ENCODE data around the gene SMTNL1. TPM values are rescaled to one million over a fixed set of nuclear protein-coding genes. Genes with fewer than 3 reads are reported as not detected.

SMTNL1 gene
- polyA plus RNA-seq, 1 experiment: not detected

- POLR2A ChIA-PET: no interaction called here
- no peak for TF ChIP-seq CTCF (IDR thresholded peaks at IDR 0.05; ENCODE audit: low read depth, low read length)
- no peak overlapping the region for H3K4me3 ChIP-seq (ENCODE audit: low read depth, low read length)
- H3K27ac ChIP-seq (ENCODE audit: low read depth, low read length): no peak overlapping the region
- H3K9me3 ChIP-seq (ENCODE audit: control insufficient read depth, insufficient read depth, low read length): no peaks in the 10 kb centered on the region
- peaks cover 11% of the 10 kb centered on the region for H3K27me3 ChIP-seq (ENCODE audit: control insufficient read depth, insufficient read depth, low read length)
- CTCF ChIA-PET: interaction anchor here (2.2 to 4.5 kb wide), 2 partner anchors 31 to 41 kb away, joined by 16 to 33 read pairs; partner anchors contain the start of gene UBE2L6
- DNase-seq (ENCODE audit: low read depth, low spot score): no peak
Observed at GRCh38 chr11:57599381-57599780, 62.0 kb downstream of the SMTNL1 start.

Small RNAs within 50 kb of the gene (small RNA-seq; reads per million reads assigned to genes)
- gene RN7SL605P (ENCODE audit: insufficient read length, low read depth): not detected

Other genes with a start within 250 kb of the SMTNL1 start
- gene TNKS1BP1, start 212.6 kb upstream of the SMTNL1 start, polyA plus RNA-seq (2011; rRNA removed): 59.4 and 63.8 TPM in 2 replicates
- gene SSRP1, start 201.7 kb upstream of the SMTNL1 start, polyA plus RNA-seq (2011; rRNA removed): 111 and 113 TPM in 2 replicates
- gene P2RX3, start 199.2 kb upstream of the SMTNL1 start, polyA plus RNA-seq (2011; rRNA removed): not detected in 2 replicates
- gene PRG3, start 156.4 kb upstream of the SMTNL1 start, polyA plus RNA-seq (2011; rRNA removed): not detected in 2 replicates
- not detected in 2 replicates for gene PRG2, start 146.9 kb upstream of the SMTNL1 start, polyA plus RNA-seq (2011; rRNA removed)
- gene SLC43A3, start 110.5 kb upstream of the SMTNL1 start, polyA plus RNA-seq (2011; rRNA removed): 24.4 and 25.1 TPM in 2 replicates
- 0.11 and 0.45 TPM in 2 replicates for gene RTN4RL2, start 77.1 kb upstream of the SMTNL1 start, polyA plus RNA-seq (2011; rRNA removed)
- gene SLC43A1, start 21.9 kb upstream of the SMTNL1 start, polyA plus RNA-seq (2011; rRNA removed): 14.6 and 17.5 TPM in 2 replicates
- gene TIMM10, start 6.8 kb upstream of the SMTNL1 start, polyA plus RNA-seq (2011; rRNA removed): 76.6 and 82.8 TPM in 2 replicates
- 63.8 and 76.8 TPM in 2 replicates for gene UBE2L6, start 30.1 kb downstream of the SMTNL1 start, polyA plus RNA-seq (2011; rRNA removed)
- 15.2 and 21.1 TPM in 2 replicates for gene SERPING1, start 60.1 kb downstream of the SMTNL1 start, polyA plus RNA-seq (2011; rRNA removed)
- 0.83 and 1.1 TPM in 2 replicates for gene YPEL4, start 112.3 kb downstream of the SMTNL1 start, polyA plus RNA-seq (2011; rRNA removed)
- gene CLP1, start 120.2 kb downstream of the SMTNL1 start, polyA plus RNA-seq (2011; rRNA removed): 17.7 and 18.0 TPM in 2 replicates
- gene ZDHHC5, start 130.5 kb downstream of the SMTNL1 start, polyA plus RNA-seq (2011; rRNA removed): 56.7 and 64.3 TPM in 2 replicates
- gene MED19, start 174.6 kb downstream of the SMTNL1 start, polyA plus RNA-seq (2011; rRNA removed): 27.5 and 28.8 TPM in 2 replicates
- 84.7 and 91.7 TPM in 2 replicates for gene TMX2, start 175.0 kb downstream of the SMTNL1 start, polyA plus RNA-seq (2011; rRNA removed)
- 94.8 and 104 TPM in 2 replicates for gene SELENOH, start 203.9 kb downstream of the SMTNL1 start, polyA plus RNA-seq (2011; rRNA removed)
- not detected in 2 replicates for gene BTBD18, start 214.2 kb downstream of the SMTNL1 start, polyA plus RNA-seq (2011; rRNA removed)
- gene CTNND1, start 224.2 kb downstream of the SMTNL1 start, polyA plus RNA-seq (2011; rRNA removed): 190 and 191 TPM in 2 replicates